H1 (cell line): ENCODE measurements around the gene SMAP2. TPM values are rescaled to one million over a fixed set of nuclear protein-coding genes. Genes with fewer than 3 reads are reported as not detected.

ENCODE experiments used
- CTCF ChIA-PET: fragments of 300-600 bp; sonication (Branson Sonifier 250); formaldehyde crosslinking; loops from one replicate; lab custom pipeline; 2021; ENCODE audit not compliant: partially characterized antibody; lab: Charles Lee
- POLR2A ChIA-PET: fragments of 300-600 bp; sonication (Branson Sonifier 250); formaldehyde crosslinking; loops from one replicate; lab custom pipeline; 2021; ENCODE audit warnings: inconsistent platforms; ENCODE audit not compliant: partially characterized antibody; lab: Charles Lee
- DNase-seq, 2 experiments: peaks; one replicate each; pipeline versions ENCODE4 v3.0.0 to v3.0.0-alpha.2; 2010 to 2022; ENCODE audit warnings: low spot score in 2 of 2, low read depth in 1 of 2, mixed read lengths in 1 of 2
- FAIRE-seq: peaks from 2 replicates; lab custom pipeline; 2011; peaks lifted over from hg19 to GRCh38; lab: Jason Lieb, UNC
- H2AFZ ChIP-seq: 2 replicates; pipeline ENCODE4 v1.8.1; 2012; ENCODE audit warnings: low read length, inconsistent platforms
- H2AK5ac ChIP-seq: 2 replicates; pipeline ENCODE4 v1.6.1; 2013; ENCODE audit warnings: low read depth, low read length
- H2BK120ac ChIP-seq: replicated peaks from 2 replicates; pipeline ENCODE3; 2013; ENCODE audit warnings: low read depth, low read length, inconsistent platforms
- H2BK12ac ChIP-seq: 2 replicates; pipeline ENCODE4 v1.6.1; 2013; ENCODE audit warnings: low read depth, low read length
- H2BK15ac ChIP-seq: 2 replicates; pipeline ENCODE4 v1.6.1; 2013; ENCODE audit warnings: low read length
- H2BK20ac ChIP-seq: 2 replicates; pipeline ENCODE4 v1.6.1; 2013; ENCODE audit warnings: low read length
- H2BK5ac ChIP-seq: 2 replicates; pipeline ENCODE4 v1.6.1; 2013; ENCODE audit warnings: low read depth, low read length
- H3K14ac ChIP-seq: 2 replicates; pipeline ENCODE4 v1.6.1; 2013; ENCODE audit warnings: inconsistent platforms; ENCODE audit not compliant: insufficient read length
- H3K18ac ChIP-seq: 2 replicates; pipeline ENCODE4 v1.6.1; 2013; ENCODE audit warnings: low read length; ENCODE audit errors: extremely low read depth
- H3K23ac ChIP-seq: 2 replicates; pipeline ENCODE4 v1.6.1; 2013; ENCODE audit warnings: inconsistent platforms; ENCODE audit not compliant: insufficient read length
- H3K23me2 ChIP-seq: 2 replicates; pipeline ENCODE4 v1.6.1; 2013; ENCODE audit warnings: low read depth, low read length
- H3K27ac ChIP-seq: 2 replicates; pipeline ENCODE4 v1.6.1; 2011; ENCODE audit warnings: low read depth, low read length, inconsistent platforms
- H3K27me3 ChIP-seq, 4 experiments: replicated peaks in 1 of 4; 1 replicate in 1 of 4; 2 replicates in 3 of 4; pipeline versions ENCODE4 v1.6.1 to v1.8.1; 2011 to 2013; ENCODE audit warnings: low read length in 3 of 4, mild to moderate bottlenecking in 3 of 4, inconsistent platforms in 2 of 4, mixed read lengths in 2 of 4, moderate library complexity in 1 of 4; ENCODE audit not compliant: control insufficient read depth in 3 of 4, insufficient read depth in 3 of 4; ENCODE audit errors: extremely low read depth in 1 of 4
- H3K36me3 ChIP-seq, 4 experiments: 2 replicates each; pipeline versions ENCODE4 v1.6.1 to v1.8.1; 2011 to 2013; ENCODE audit warnings: mild to moderate bottlenecking in 4 of 4, low read length in 3 of 4, moderate library complexity in 2 of 4, control low read depth in 1 of 4, inconsistent platforms in 1 of 4; ENCODE audit not compliant: insufficient read depth in 4 of 4, control insufficient read depth in 2 of 4
- H3K4ac ChIP-seq: replicated peaks from 2 replicates; pipeline ENCODE3; 2013; ENCODE audit warnings: low read length, low read depth, mixed read lengths, inconsistent platforms; ENCODE audit not compliant: insufficient read length
- H3K4me1 ChIP-seq, 4 experiments: replicated peaks in 1 of 4; 1 replicate in 1 of 4; 2 replicates in 3 of 4; pipeline versions ENCODE4 v1.6.1 to v1.8.1; 2011 to 2013; ENCODE audit warnings: low read length in 3 of 4, inconsistent platforms in 2 of 4, mixed read lengths in 1 of 4; ENCODE audit not compliant: insufficient read depth in 4 of 4, control insufficient read depth in 3 of 4
- H3K4me2 ChIP-seq, 2 experiments: 2 replicates each; pipeline versions ENCODE4 v1.6.1 to v1.8.1; 2011 to 2013; ENCODE audit warnings: low read depth in 2 of 2, low read length in 2 of 2, control low read depth in 1 of 2, inconsistent platforms in 1 of 2, mild to moderate bottlenecking in 1 of 2; ENCODE audit not compliant: insufficient read depth in 1 of 2
- H3K4me3 ChIP-seq, 4 experiments: fragments of 200-600, 300-600 bp in 1 of 4; sonication (generic), shearing (Covaris generic), sonication (Bioruptor Twin) in 1 of 4; 2 replicates each; pipeline versions ENCODE4 v1.5.1 to v1.8.1; 2011 to 2016; ENCODE audit warnings: low read length in 4 of 4, low read depth in 3 of 4, control low read depth in 2 of 4, inconsistent platforms in 2 of 4, mild to moderate bottlenecking in 2 of 4, mixed read lengths in 1 of 4, moderate library complexity in 1 of 4; ENCODE audit not compliant: insufficient read depth in 2 of 4; ENCODE audit errors: extremely low read depth in 1 of 4
- H3K56ac ChIP-seq: replicated peaks from 2 replicates; pipeline ENCODE3; 2013; ENCODE audit warnings: low read depth, mild to moderate bottlenecking, mixed read lengths, low read length, inconsistent platforms; ENCODE audit not compliant: insufficient read length
- H3K79me1 ChIP-seq: 2 replicates; pipeline ENCODE4 v1.6.1; 2013; ENCODE audit warnings: low read depth, low read length, control low read depth
- H3K79me2 ChIP-seq, 2 experiments: 2 replicates each; pipeline versions ENCODE4 v1.6.1 to v1.8.1; 2012 to 2013; ENCODE audit warnings: low read length in 2 of 2, mild to moderate bottlenecking in 2 of 2, inconsistent platforms in 1 of 2; ENCODE audit not compliant: insufficient read depth in 2 of 2, control insufficient read depth in 1 of 2
- H3K9ac ChIP-seq, 4 experiments: replicated peaks in 1 of 4; 1 replicate in 1 of 4; 2 replicates in 3 of 4; pipeline versions ENCODE4 v1.6.1 to v1.8.1; 2011 to 2013; ENCODE audit warnings: low read depth in 3 of 4, low read length in 3 of 4, control low read depth in 2 of 4, mild to moderate bottlenecking in 2 of 4, moderate library complexity in 2 of 4, inconsistent platforms in 1 of 4; ENCODE audit errors: extremely low read depth in 1 of 4
- H3K9me3 ChIP-seq, 2 experiments: 2 replicates each; pipeline versions ENCODE4 v1.6.1 to v1.8.1; 2012 to 2013; ENCODE audit warnings: mild to moderate bottlenecking in 2 of 2, moderate library complexity in 2 of 2, control low read depth in 1 of 2, inconsistent platforms in 1 of 2, low read depth in 1 of 2, low read length in 1 of 2, mixed read lengths in 1 of 2; ENCODE audit not compliant: insufficient read depth in 2 of 2
- H4K20me1 ChIP-seq, 2 experiments: replicated peaks in 1 of 2; 2 replicates each; pipeline versions ENCODE3 to v1.8.1; 2011 to 2013; ENCODE audit warnings: inconsistent platforms in 2 of 2, low read length in 2 of 2, mild to moderate bottlenecking in 1 of 2; ENCODE audit not compliant: insufficient read depth in 2 of 2, control insufficient read depth in 1 of 2
- H4K5ac ChIP-seq: 2 replicates; pipeline ENCODE4 v1.6.1; 2013; ENCODE audit warnings: low read length, low read depth, mixed read lengths, inconsistent platforms; ENCODE audit not compliant: insufficient read length
- H4K8ac ChIP-seq: 2 replicates; pipeline ENCODE4 v1.8.0; 2013; ENCODE audit warnings: mild to moderate bottlenecking, moderate library complexity, low read length, inconsistent platforms; ENCODE audit not compliant: insufficient read depth; ENCODE audit errors: extremely low read depth
- H4K91ac ChIP-seq: replicated peaks from 2 replicates; pipeline ENCODE3; 2013; ENCODE audit warnings: low read length, mixed read lengths, inconsistent platforms; ENCODE audit not compliant: insufficient read length
- CBX5 ChIP-seq: fragments of 300-800, 300-1000 bp; sonication (generic); IDR thresholded peaks from 2 replicates; pipeline ENCODE4 v1.7.1; 2016; ENCODE audit warnings: antibody characterized with exemption, low read length, low read depth
- CEBPB ChIP-seq: IDR thresholded peaks from 2 replicates; pipeline ENCODE4 v1.6.1; 2012; ENCODE audit warnings: low read depth, low read length
- CHD2 ChIP-seq: IDR thresholded peaks from 2 replicates; pipeline ENCODE4 v1.6.1; 2012; ENCODE audit warnings: low read length, improper control_type of control experiment
- CREB1 ChIP-seq: IDR thresholded peaks from 2 replicates; pipeline ENCODE4 v1.6.1; 2012; ENCODE audit warnings: inconsistent platforms
- FOSL1 ChIP-seq: IDR thresholded peaks from 2 replicates; pipeline ENCODE4 v1.6.1; 2011; ENCODE audit warnings: mild to moderate bottlenecking, low read depth, low read length, moderate library complexity; ENCODE audit not compliant: insufficient read depth
- HDAC6 ChIP-seq: IDR thresholded peaks from one replicate; pipeline ENCODE4 v1.7.1; 2012; ENCODE audit warnings: low read depth, mild to moderate bottlenecking, inconsistent platforms, low read length, moderate library complexity
- JUN ChIP-seq: IDR thresholded peaks from 2 replicates; pipeline ENCODE4 v1.6.1; 2011; ENCODE audit warnings: low read depth, mild to moderate bottlenecking, improper control_type of control experiment, low read length
- KDM1A ChIP-seq: fragments of 200-600, 300-600 bp; sonication (generic); IDR thresholded peaks from 2 replicates; pipeline ENCODE4 v1.7.1; 2016; ENCODE audit warnings: mild to moderate bottlenecking, low read length, borderline replicate concordance
- KDM4A ChIP-seq: IDR thresholded peaks from one replicate; pipeline ENCODE4 v1.7.1; 2012; ENCODE audit warnings: low read depth, mild to moderate bottlenecking, moderate library complexity, low read length, inconsistent platforms; ENCODE audit not compliant: severe bottlenecking
- NRF1 ChIP-seq: IDR thresholded peaks from 2 replicates; pipeline ENCODE4 v1.6.1; 2011; ENCODE audit warnings: mild to moderate bottlenecking, low read depth, low read length, improper control_type of control experiment
- POLR2A ChIP-seq, 2 experiments: IDR thresholded peaks; 1 replicate in 1 of 2; 2 replicates in 1 of 2; pipeline ENCODE4 v1.6.1; 2011; ENCODE audit warnings: low read depth in 2 of 2, low read length in 2 of 2, mild to moderate bottlenecking in 2 of 2; ENCODE audit errors: control extremely low read depth in 1 of 2
- SAP30 ChIP-seq: fragments of 300-600 bp; sonication (generic); IDR thresholded peaks from 2 replicates; pipeline ENCODE4 v1.7.1; 2012; ENCODE audit warnings: low read length, moderate library complexity, mild to moderate bottlenecking, inconsistent platforms; ENCODE audit not compliant: insufficient read depth, insufficient replicate concordance
- SP4 ChIP-seq: IDR thresholded peaks from 2 replicates; pipeline ENCODE4 v1.6.1; 2012; ENCODE audit warnings: low read length, inconsistent platforms
- TBP ChIP-seq: IDR thresholded peaks from 2 replicates; pipeline ENCODE4 v1.6.1; 2011; ENCODE audit warnings: low read depth, low read length, improper control_type of control experiment
- TCF12 ChIP-seq: IDR thresholded peaks from 2 replicates; pipeline ENCODE4 v1.6.1; 2011; ENCODE audit warnings: low read depth, mild to moderate bottlenecking, low read length
- WGBS, 2 experiments: shearing (Covaris generic) in 1 of 2; methylation state at CpG; one replicate each; pipeline versions ENCODE4 v1.1.6 to v1.1.7; 2013 to 2015; ENCODE audit warnings: low lambda C conversion rate in 2 of 2, mixed read lengths in 2 of 2, inconsistent platforms in 1 of 2, low coverage in 1 of 2, missing lambda C conversion rate in 1 of 2; ENCODE audit not compliant: insufficient replicate concordance in 2 of 2, insufficient coverage in 1 of 2, insufficient read length in 1 of 2; ENCODE audit errors: extremely low coverage in 1 of 2, missing lambda C conversion rate in 1 of 2; 5-methylcytosine and 5-hydroxymethylcytosine counted together
- polyA plus RNA-seq, 7 experiments: library from polyadenylated mRNA; depleted of rRNA in 3 of 7; stranded (reverse) in 5 of 7; unstranded in 2 of 7; fragments of >200 nt in 5 of 7; fragments of 200-250 nt in 2 of 7; gene quantifications; 1 replicate in 5 of 7; 2 replicates in 1 of 7; 4 replicates in 1 of 7; pipeline versions ENCODE4 v1.2.1 to v1.2.3, GENCODE V29; 2011 to 2013; ENCODE audit warnings: missing spikeins in 2 of 7, mixed read lengths in 2 of 7
- total RNA-seq: library from RNA; stranded (reverse); fragmentation: NEBNext Ultra II Directional; extraction: Animal tissue kit (Norgen Biotek cat#: 25700); gene quantifications from 2 replicates; pipeline ENCODE4 v1.2.1, GENCODE V29; 2021
- TF ChIP-seq, protein P1 (sequence below): IDR thresholded peaks from 2 replicates; pipeline ENCODE4 v1.6.1; 2012; ENCODE audit warnings: inconsistent platforms

SMAP2 gene
- total and polyA plus RNA-seq, 2 of the 8 experiments (the other 6 are each of a cell fraction or from before 2014, with no cell fraction given): 4.3 to 5.5 TPM

DNA sequence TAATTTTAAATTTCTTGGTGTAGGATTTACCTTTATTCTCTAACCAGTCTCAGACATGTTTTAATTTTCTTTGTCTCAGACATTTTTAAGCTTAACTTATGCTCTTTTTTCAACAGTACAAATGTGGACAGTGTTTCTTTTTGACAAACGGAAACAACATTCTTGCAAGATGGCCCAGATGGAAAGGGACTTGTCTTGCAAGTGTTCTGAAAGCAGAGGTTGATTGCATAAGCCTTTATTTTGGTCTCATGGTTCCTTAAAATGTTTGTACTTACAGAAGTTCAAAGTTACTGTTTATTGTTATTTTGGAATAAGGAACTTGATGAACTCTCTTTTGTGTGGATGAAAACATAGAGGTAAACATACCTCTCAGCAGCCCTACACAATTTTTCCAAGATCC, 22.9 kb downstream of the SMAP2 start:
- Histone ChIP-seq H2BK20ac (no peak overlapping the region), H4K8ac (no peak overlapping the region), H3K4ac (no peak overlapping the region), H3K14ac (no peak overlapping the region), H4K91ac (no peak overlapping the region), H3K79me2 (no peaks in the 10 kb centered on the region), H2AK5ac (no peak overlapping the region), H3K36me3 (no peaks in the 10 kb centered on the region), H2BK12ac (no peak overlapping the region), H3K4me1 (no peaks in the 10 kb centered on the region), H3K27me3 (no peaks in the 10 kb centered on the region), H2AFZ (no peak overlapping the region), H2BK15ac (no peak overlapping the region), H3K18ac (no peak overlapping the region), H3K23me2 (no peaks in the 10 kb centered on the region; the same call in 1 of the 2 replicates), H3K4me3 (no peak overlapping the region), H3K79me1 (no peaks in the 10 kb centered on the region; the same call in 1 of the 2 replicates), H3K9ac (no peak overlapping the region), H3K4me2 (no peak overlapping the region), H2BK5ac (no peak overlapping the region), H4K5ac (no peak overlapping the region), H3K27ac (no peak overlapping the region), H3K23ac (no peak overlapping the region), H3K9me3 (no peaks in the 10 kb centered on the region), H4K20me1 (no peaks in the 10 kb centered on the region), H3K56ac (no peak overlapping the region), H2BK120ac (no peak overlapping the region)
- WGBS, 2 experiments: 70% methylated on average over 1 of the region's 1 CpG; no CpG with 5 or more reads in 1 of the 2 experiments
- TF ChIP-seq FOSL1: no peak
- no peak for TF ChIP-seq SP4
- no peak for TF ChIP-seq JUN
- TF ChIP-seq HDAC6: no peak
- TF ChIP-seq, protein P1, sequence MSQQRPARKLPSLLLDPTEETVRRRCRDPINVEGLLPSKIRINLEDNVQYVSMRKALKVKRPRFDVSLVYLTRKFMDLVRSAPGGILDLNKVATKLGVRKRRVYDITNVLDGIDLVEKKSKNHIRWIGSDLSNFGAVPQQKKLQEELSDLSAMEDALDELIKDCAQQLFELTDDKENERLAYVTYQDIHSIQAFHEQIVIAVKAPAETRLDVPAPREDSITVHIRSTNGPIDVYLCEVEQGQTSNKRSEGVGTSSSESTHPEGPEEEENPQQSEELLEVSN: no peak
- TF ChIP-seq TCF12: no peak
- TF ChIP-seq SAP30: no peak
- no peak for TF ChIP-seq NRF1
- TF ChIP-seq KDM4A: no peak
- TF ChIP-seq CEBPB: no peak
- no peak for TF ChIP-seq POLR2A (IDR thresholded peaks at IDR 0.05; ENCODE audit: control extremely low read depth in 1 of 2, low read depth in 2 of 2, low read length in 2 of 2)
- TF ChIP-seq CHD2: no peak
- no peak for TF ChIP-seq CBX5
- no peak for TF ChIP-seq CREB1
- TF ChIP-seq KDM1A: no peak
- no peak for TF ChIP-seq TBP
- ChIA-PET POLR2A (no interaction called here), CTCF (interaction anchor here (5.9 kb wide), 1 partner anchor 8 kb away, joined by 27 read pairs; no protein-coding TSS in a partner anchor)
- DNase-seq: no peak
- no peak for FAIRE-seq
